Measurements from ENCODE around the gene RFX4.

- no peak for TF ChIP-seq CTCF (conservative IDR thresholded peaks at IDR 0.05; ENCODE audit: low read length)
- no peak for TF ChIP-seq EZH2phosphoT487 (IDR thresholded peaks at IDR 0.05; ENCODE audit: borderline replicate concordance, low read depth, low read length)
These were observed 80.6 kb downstream of the RFX4 start for GRCh38 chr12:106663385-106663784.
